Panc1 (cell line): Measurements from ENCODE around the gene SLX9.

Experiments
- CTCF ChIP-seq: fragments of 450-650 bp; IDR thresholded peaks from 2 replicates; pipeline ENCODE4 v1.5.1; 2017; ENCODE audit warnings: mild to moderate bottlenecking
- POLR2AphosphoS5 ChIP-seq: IDR thresholded peaks from 2 replicates; pipeline ENCODE4 v1.6.1; 2012; ENCODE audit warnings: mild to moderate bottlenecking, low read depth, low read length, moderate library complexity
- REST ChIP-seq, 2 experiments: IDR thresholded peaks; 2 replicates each; pipeline ENCODE4 v1.6.1; 2011 to 2012; ENCODE audit warnings: low read depth in 2 of 2, control low read depth in 1 of 2, low read length in 1 of 2, mild to moderate bottlenecking in 1 of 2, moderate library complexity in 1 of 2; ENCODE audit not compliant: insufficient read depth in 1 of 2
- SIN3A ChIP-seq: IDR thresholded peaks from 2 replicates; pipeline ENCODE4 v1.6.1; 2012; ENCODE audit warnings: low read depth, mild to moderate bottlenecking, low read length, moderate library complexity, borderline replicate concordance; ENCODE audit not compliant: insufficient read depth
- TCF7L2 ChIP-seq: IDR thresholded peaks from 2 replicates; pipeline ENCODE4 v1.6.1; 2011; ENCODE audit warnings: mild to moderate bottlenecking, low read depth, low read length, inconsistent platforms

- TF ChIP-seq CTCF: no peak
- TF ChIP-seq REST (IDR thresholded peaks at IDR 0.05; ENCODE audit: insufficient read depth in 1 of 2, low read depth in 2 of 2, low read length in 1 of 2): no peak
- no peak for TF ChIP-seq TCF7L2
- TF ChIP-seq POLR2AphosphoS5: no peak; the same call in 1 of the 2 replicates
- no peak for TF ChIP-seq SIN3A
Observed at GRCh38 chr21:44927259-44927586, 12.6 kb upstream of the SLX9 start.
